Measurements from ENCODE around the gene MEAF6.

- no peak for TF ChIP-seq TAF1 (IDR thresholded peaks at IDR 0.05; ENCODE audit: borderline replicate concordance, low read depth, low read length)
- TF ChIP-seq POLR2A (IDR thresholded peaks at IDR 0.05; ENCODE audit: low read depth, low read length), result no peak
- no peak for TF ChIP-seq POLR2AphosphoS5 (IDR thresholded peaks at IDR 0.05; ENCODE audit: low read depth, low read length)
Measured at GRCh38 chr1:37497832-37498231, 16.7 kb downstream of the MEAF6 start.

Data from GM12892 (cell line).